Naive B cell (primary cell): ENCODE measurements around the gene DPPA5. TPM values are rescaled to one million over a fixed set of nuclear protein-coding genes. Genes with fewer than 3 reads are reported as not detected.

ENCODE experiments used
- ATAC-seq, 2 donors: fragments of 150-1000 bp; cut with Tn5 transposase; 2 replicates each; pipeline ENCODE4 v1.10.0; 2021; ENCODE audit warnings: low read depth in 2 of 2, mild to moderate bottlenecking in 2 of 2, moderate library complexity in 2 of 2
- DNase-seq: peaks from one replicate; pipeline ENCODE4 v3.0.0; 2022
- H3K27ac Mint-ChIP-seq, 6 donors: one replicate each; pipeline ENCODE4 v1.8.0; 2020 to 2022; ENCODE audit warnings: mild to moderate bottlenecking in 6 of 6, mixed read lengths in 6 of 6, moderate library complexity in 5 of 6, inconsistent platforms in 2 of 6
- H3K27me3 Mint-ChIP-seq, 3 donors: one replicate each; pipeline ENCODE4 v1.8.0; 2021 to 2022; ENCODE audit warnings: mixed read lengths in 3 of 3, mild to moderate bottlenecking in 1 of 3
- H3K36me3 Mint-ChIP-seq, 2 donors: one replicate each; pipeline ENCODE4 v1.8.0; 2020 to 2022; ENCODE audit warnings: mixed read lengths in 2 of 2, inconsistent platforms in 1 of 2, mild to moderate bottlenecking in 1 of 2
- H3K4me1 Mint-ChIP-seq, 3 donors: one replicate each; pipeline ENCODE4 v1.8.0; 2020 to 2022; ENCODE audit warnings: mixed read lengths in 3 of 3, inconsistent platforms in 1 of 3, mild to moderate bottlenecking in 1 of 3, moderate library complexity in 1 of 3
- H3K4me3 Mint-ChIP-seq, 8 donors: one replicate each; pipeline ENCODE4 v1.8.0; 2020 to 2022; ENCODE audit warnings: mild to moderate bottlenecking in 8 of 8, mixed read lengths in 8 of 8, moderate library complexity in 8 of 8, inconsistent platforms in 2 of 8
- H3K9me3 Mint-ChIP-seq, 7 donors: one replicate each; pipeline ENCODE4 v1.8.0; 2020 to 2022; ENCODE audit warnings: mixed read lengths in 7 of 7, mild to moderate bottlenecking in 5 of 7, inconsistent platforms in 2 of 7, moderate library complexity in 1 of 7
- polyA plus RNA-seq, 6 donors: library from polyadenylated mRNA; unstranded; fragments of 300-500 nt; fragmentation: Illumina TruSeq; gene quantifications; one replicate each; pipeline ENCODE4 v1.2.3, GENCODE V29; 2021; ENCODE audit warnings: low read depth in 6 of 6

DPPA5 gene
- polyA plus RNA-seq, 6 donors from 2014 or later = not detected

DNA sequence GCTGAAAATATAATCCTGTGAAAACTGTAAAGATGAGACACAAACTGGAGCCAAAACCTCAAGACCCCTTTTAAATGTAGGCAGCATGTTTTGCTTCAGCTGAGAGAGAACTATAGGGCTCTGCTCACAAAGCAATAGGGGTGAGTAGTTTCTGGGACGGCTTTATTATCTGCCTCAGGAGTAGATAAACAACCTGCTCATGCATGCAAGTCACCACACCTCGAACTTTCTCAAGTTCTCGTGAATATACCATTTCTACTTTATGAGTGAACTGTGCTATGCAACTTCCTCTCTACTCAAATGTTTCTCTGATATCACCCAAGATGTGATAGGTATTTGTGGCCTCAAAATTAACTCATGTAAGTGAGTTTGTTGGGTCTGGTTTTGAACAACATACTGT lies 23.1 kb upstream of the DPPA5 start:
- Mint-ChIP-seq H3K27me3 (no peaks in the 10 kb centered on the region), H3K27ac (no peak overlapping the region), H3K4me1 (peaks cover 0 to 9% (median 0%) of the 10 kb centered on the region in 3 donors), H3K9me3 (peaks cover 0 to 9% (median under 1%) of the 10 kb centered on the region in 7 donors), H3K4me3 (no peak overlapping the region), H3K36me3 (no peaks in the 10 kb centered on the region)
- ATAC-seq (no peak), DNase-seq (no peak)

GRCh38 chr6:73375216-73375615 lies 21.1 kb upstream of the DPPA5 start:
- Mint-ChIP-seq H3K27me3 (no peaks in the 10 kb centered on the region), H3K4me3 (no peak overlapping the region), H3K4me1 (peaks cover 0 to 9% (median 0%) of the 10 kb centered on the region in 3 donors), H3K36me3 (peaks cover 0 to 7% of the 10 kb centered on the region in 2 donors), H3K27ac (no peak overlapping the region), H3K9me3 (peaks cover 0 to 21% (median 7%) of the 10 kb centered on the region in 7 donors)
- ATAC-seq = no peak
- DNase-seq = no peak

- DNase-seq (no peak), ATAC-seq (no peak)
- Mint-ChIP-seq H3K4me3 (no peak overlapping the region), H3K36me3 (peaks cover 0 to 8% of the 10 kb centered on the region in 2 donors), H3K9me3 (peaks cover 0 to 30% (median 7%) of the 10 kb centered on the region in 7 donors), H3K27me3 (no peaks in the 10 kb centered on the region), H3K27ac (no peak overlapping the region), H3K4me1 (peaks cover 0 to 7% (median 0%) of the 10 kb centered on the region in 3 donors)
Measured at GRCh38 chr6:73372516-73372915, 18.4 kb upstream of the DPPA5 start.

DNA sequence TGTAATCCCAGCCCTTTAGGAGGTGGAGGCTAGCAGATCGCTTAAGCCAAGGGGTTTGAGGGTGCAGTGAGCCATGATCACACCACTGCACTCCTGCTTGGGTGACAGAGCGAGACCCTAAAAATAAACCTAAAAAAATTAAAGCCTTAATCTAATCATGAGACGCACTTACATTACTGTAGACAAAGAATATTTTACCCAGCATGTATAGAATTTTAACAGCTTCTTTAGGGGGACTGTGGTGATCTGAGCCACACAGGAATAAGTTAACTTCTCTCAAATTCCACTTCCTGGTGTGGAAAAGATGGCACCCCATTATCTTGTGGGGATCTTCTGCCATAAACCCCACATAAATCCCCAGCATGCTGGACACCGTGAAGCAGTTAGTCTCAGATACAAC lies 17.9 kb upstream of the DPPA5 start:
- Mint-ChIP-seq H3K27ac (no peak overlapping the region), H3K4me3 (peak overlapping the region in 1 of 8 donors; percentile 42), H3K4me1 (peaks cover 0 to 3% (median 0%) of the 10 kb centered on the region in 3 donors), H3K27me3 (no peaks in the 10 kb centered on the region), H3K9me3 (peaks cover 0 to 30% (median 7%) of the 10 kb centered on the region in 7 donors), H3K36me3 (peaks cover 0 to 8% of the 10 kb centered on the region in 2 donors)
- no peak for ATAC-seq
- DNase-seq = no peak

DNA sequence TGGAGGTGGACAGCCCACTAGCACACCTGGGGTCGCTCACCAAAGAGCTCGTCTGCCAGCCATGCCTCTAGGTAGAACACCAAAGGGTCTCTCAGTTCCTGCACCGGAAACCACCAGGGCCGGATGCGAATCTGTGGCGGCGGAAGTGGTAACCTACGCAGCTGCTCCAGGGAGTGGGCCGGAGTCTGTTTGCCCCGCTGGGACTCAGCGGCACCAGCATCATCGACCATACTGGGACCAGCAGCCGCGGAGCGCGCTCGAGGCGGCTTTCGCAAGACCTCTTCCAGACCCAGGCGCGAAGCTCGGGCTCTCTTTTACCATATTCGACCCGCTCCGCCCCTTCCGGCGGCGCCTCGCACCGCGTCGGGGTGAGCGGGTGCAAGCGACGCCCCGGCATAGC lies 15.5 kb upstream of the DPPA5 start, which contains the start of gene OOEP:
Gene OOEP, minus strand, starts transcription at position 335 of the 400 bp plus-strand sequence. Its CDS starts 105 bp downstream, at position 230.
- Mint-ChIP-seq H3K36me3 (peaks cover 0 to 8% of the 10 kb centered on the region in 2 donors), H3K4me3 (peak within 1 kb of the TSS in 1 of 8 donors; percentile 60), H3K27me3 (no peaks in the 10 kb centered on the region), H3K27ac (peak within 1 kb of the TSS in 1 of 6 donors; percentile 14), H3K4me1 (no peaks in the 10 kb centered on the region), H3K9me3 (peaks cover 0 to 30% (median 7%) of the 10 kb centered on the region in 7 donors)
- ATAC-seq (no peak), DNase-seq (no peak)

DNA sequence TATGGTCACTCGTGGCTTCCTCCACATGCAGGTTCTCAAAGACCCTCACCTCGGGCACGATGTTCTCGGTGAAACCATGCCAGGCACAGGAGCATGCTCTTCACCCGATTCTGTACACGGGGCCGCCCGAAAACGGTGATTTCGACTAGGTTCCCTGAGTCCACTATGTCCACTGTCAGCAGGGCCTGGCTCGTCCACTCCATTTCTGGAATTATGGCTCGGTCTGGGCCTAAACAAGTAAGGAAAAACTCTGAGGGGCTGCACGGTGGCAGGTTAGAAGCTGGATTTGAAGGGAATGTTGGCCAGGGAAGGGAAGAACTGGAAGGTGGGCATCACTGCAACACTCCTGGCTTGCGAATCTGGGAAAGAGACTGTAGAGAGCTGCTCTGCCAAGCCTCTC lies 15.1 kb upstream of the DPPA5 start:
- Mint-ChIP-seq H3K27me3 (no peaks in the 10 kb centered on the region), H3K27ac (no peak overlapping the region), H3K9me3 (peaks cover 0 to 30% (median 7%) of the 10 kb centered on the region in 7 donors), H3K4me1 (no peaks in the 10 kb centered on the region), H3K36me3 (peaks cover 0 to 8% of the 10 kb centered on the region in 2 donors), H3K4me3 (no peak overlapping the region)
- no peak for DNase-seq
- no peak for ATAC-seq

DNA sequence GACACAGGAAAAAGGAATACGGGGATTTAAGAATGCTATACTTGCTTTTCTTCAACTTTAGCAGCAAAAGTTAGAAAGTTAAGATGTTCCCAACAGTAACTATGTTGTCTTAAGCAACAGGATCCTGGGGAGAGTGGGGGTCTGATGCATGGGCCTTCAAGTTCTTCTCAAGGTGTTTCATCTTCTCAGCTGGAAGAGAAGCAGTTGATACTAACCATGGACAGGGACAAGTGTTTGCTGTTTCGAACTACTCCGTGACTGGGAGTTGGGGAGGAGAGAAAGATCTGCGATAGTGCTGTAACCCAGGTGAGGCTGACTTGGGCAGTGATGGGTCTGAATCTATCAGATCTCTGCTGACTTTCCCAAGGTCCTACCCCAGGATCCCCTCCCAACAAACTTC lies 14.6 kb upstream of the DPPA5 start:
- H3K27me3 Mint-ChIP-seq = no peaks in the 10 kb centered on the region

DNA sequence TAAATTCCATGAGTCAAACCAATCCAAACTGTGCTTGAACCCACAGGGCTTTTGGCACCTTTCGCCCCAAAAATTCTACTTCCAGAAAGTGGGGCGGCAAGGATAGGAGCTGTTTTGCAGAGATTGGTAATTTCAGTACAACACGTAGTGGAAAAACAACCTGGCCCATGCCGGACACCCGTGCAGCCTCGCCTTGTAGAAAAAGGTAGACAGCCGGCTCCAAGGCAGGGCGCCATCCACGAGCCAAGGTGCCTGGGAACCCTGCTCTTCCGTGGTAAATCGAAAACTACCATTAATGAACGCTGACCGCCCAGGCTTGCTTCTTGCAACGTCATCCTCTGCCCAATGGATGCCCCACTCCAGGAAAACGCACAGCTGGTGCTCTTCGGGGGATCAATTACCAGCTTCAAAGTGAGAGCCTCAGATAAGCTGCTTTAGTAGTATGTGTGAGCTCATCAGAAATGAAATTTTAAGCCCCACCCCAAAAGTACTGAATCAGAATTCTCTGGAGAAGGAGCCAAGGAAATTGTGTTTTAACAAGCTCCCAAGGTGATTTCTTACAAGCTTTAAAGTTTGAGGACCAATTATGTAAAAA lies 13.8 kb upstream of the DPPA5 start:
- no peaks in the 10 kb centered on the region for H3K27me3 Mint-ChIP-seq
- no peak overlapping the region for H3K27ac Mint-ChIP-seq
- no peak for ATAC-seq
- H3K36me3 Mint-ChIP-seq = peaks cover 0 to 8% of the 10 kb centered on the region in 2 donors
- H3K9me3 Mint-ChIP-seq = peaks cover 0 to 27% (median 7%) of the 10 kb centered on the region in 7 donors
- no peaks in the 10 kb centered on the region for H3K4me1 Mint-ChIP-seq
- no peak overlapping the region for H3K4me3 Mint-ChIP-seq
- DNase-seq = no peak

More for the DNA sequence above, 14.6 kb upstream of the DPPA5 start:
- Mint-ChIP-seq H3K4me1 (no peaks in the 10 kb centered on the region), H3K4me3 (no peak overlapping the region), H3K9me3 (peaks cover 0 to 30% (median 7%) of the 10 kb centered on the region in 7 donors), H3K27ac (no peak overlapping the region), H3K36me3 (peaks cover 0 to 8% of the 10 kb centered on the region in 2 donors)
- no peak for DNase-seq
- no peak for ATAC-seq

DNA sequence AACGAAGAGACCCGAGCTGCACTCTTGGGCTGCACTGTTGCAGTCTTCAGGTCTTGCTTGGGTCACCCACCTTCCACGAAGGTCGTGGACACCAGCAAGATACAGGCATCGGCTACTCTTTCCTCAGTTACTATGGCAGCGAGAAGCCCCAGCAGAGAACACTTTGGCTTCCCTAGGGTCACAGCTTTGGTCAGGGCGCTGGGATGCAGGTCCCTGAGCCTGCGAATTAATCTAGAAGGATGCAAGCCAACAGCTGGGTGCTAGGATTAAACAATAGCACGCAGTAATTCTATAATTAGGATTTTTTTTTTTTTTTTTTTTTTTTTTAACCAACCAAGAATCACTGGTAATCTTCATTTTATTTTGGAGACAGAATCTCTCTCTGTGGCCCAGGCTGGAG lies 10.5 kb upstream of the DPPA5 start:
- peaks cover 0 to 6% (median 0%) of the 10 kb centered on the region in 7 donors for H3K9me3 Mint-ChIP-seq
- no peak overlapping the region for H3K4me3 Mint-ChIP-seq
- H3K36me3 Mint-ChIP-seq = peaks cover 0 to under 1% of the 10 kb centered on the region in 2 donors
- DNase-seq = no peak
- peaks cover 0 to 6% (median 2%) of the 10 kb centered on the region in 3 donors for H3K27me3 Mint-ChIP-seq
- no peak for ATAC-seq
- H3K27ac Mint-ChIP-seq = no peak overlapping the region
- no peaks in the 10 kb centered on the region for H3K4me1 Mint-ChIP-seq

GRCh38 chr6:73364121-73364520 lies 10.0 kb upstream of the DPPA5 start:
- peaks cover 0 to 6% (median 0%) of the 10 kb centered on the region in 7 donors for H3K9me3 Mint-ChIP-seq
- no peak for ATAC-seq
- no peak overlapping the region for H3K4me3 Mint-ChIP-seq
- no peak for DNase-seq
- no peak overlapping the region for H3K27ac Mint-ChIP-seq
- peaks cover 0 to 10% (median 6%) of the 10 kb centered on the region in 3 donors for H3K27me3 Mint-ChIP-seq
- H3K36me3 Mint-ChIP-seq = peaks cover 0 to 4% of the 10 kb centered on the region in 2 donors
- H3K4me1 Mint-ChIP-seq = no peaks in the 10 kb centered on the region

DNA sequence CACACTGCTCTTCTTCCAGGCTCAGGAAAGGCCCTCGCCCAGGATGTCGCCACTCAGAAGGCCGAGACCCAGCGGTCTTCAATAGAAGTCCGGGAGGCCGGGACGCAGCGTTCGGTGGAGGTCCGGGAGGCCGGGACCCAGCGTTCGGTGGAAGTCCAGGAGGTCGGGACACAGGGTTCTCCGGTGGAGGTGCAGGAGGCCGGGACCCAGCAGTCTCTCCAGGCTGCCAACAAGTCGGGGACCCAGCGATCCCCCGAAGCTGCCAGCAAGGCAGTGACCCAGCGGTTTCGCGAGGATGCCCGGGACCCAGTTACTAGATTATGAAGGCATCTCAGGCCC lies 9.4 kb upstream of the DPPA5 start:
- peaks cover 0 to 4% of the 10 kb centered on the region in 2 donors for H3K36me3 Mint-ChIP-seq
- no peak for ATAC-seq

GRCh38 chr6:73362869-73363536 lies 8.9 kb upstream of the DPPA5 start:
- peaks cover 0 to 15% (median 8%) of the 10 kb centered on the region in 3 donors for H3K27me3 Mint-ChIP-seq
- no peak overlapping the region for H3K4me3 Mint-ChIP-seq
- ATAC-seq = no peak
- no peak for DNase-seq
- H3K9me3 Mint-ChIP-seq = peaks cover 0 to 1% (median 0%) of the 10 kb centered on the region in 7 donors
- H3K4me1 Mint-ChIP-seq = no peaks in the 10 kb centered on the region
- peaks cover 0 to 4% of the 10 kb centered on the region in 2 donors for H3K36me3 Mint-ChIP-seq
- no peak overlapping the region for H3K27ac Mint-ChIP-seq

More for the DNA sequence above, 9.4 kb upstream of the DPPA5 start:
- Mint-ChIP-seq H3K9me3 (peaks cover 0 to 6% (median 0%) of the 10 kb centered on the region in 7 donors), H3K4me3 (no peak overlapping the region), H3K27me3 (peaks cover 0 to 10% (median 8%) of the 10 kb centered on the region in 3 donors), H3K4me1 (no peaks in the 10 kb centered on the region), H3K27ac (no peak overlapping the region)
- no peak for DNase-seq

DNA sequence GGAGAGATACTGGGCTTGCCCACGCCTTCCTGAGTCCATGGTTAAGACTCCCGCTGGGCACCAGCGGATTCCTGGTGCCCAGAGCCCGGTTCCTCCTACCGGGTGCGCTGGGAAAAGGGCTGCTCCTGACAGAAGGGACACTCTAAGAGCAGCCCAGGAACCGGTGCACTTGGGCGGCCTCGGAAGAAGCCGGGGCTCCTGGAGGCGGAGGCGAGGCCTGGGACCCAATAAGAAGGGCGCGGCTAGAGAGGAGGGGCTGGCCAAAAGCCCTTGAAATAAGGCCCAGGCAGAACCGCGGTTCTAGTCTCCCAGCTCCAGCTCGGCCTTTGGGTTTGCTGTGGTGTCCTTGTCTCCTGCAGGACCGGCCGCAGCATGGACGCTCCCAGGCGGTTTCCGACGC lies 8.3 kb upstream of the DPPA5 start, which contains the start of gene KHDC3L:
Gene KHDC3L, plus strand, starts transcription at position 301 of the 400 bp plus-strand sequence. Its CDS starts 72 bp downstream, at position 373.
- peaks cover 0 to 4% of the 10 kb centered on the region in 2 donors for H3K36me3 Mint-ChIP-seq
- H3K9me3 Mint-ChIP-seq = no peaks in the 10 kb centered on the region
- H3K27me3 Mint-ChIP-seq = peaks cover 0 to 21% (median 8%) of the 10 kb centered on the region in 3 donors
- H3K4me3 Mint-ChIP-seq = no peak within 1 kb of the TSS
- no peaks in the 10 kb centered on the region for H3K4me1 Mint-ChIP-seq
- H3K27ac Mint-ChIP-seq = peak within 1 kb of the TSS in 1 of 6 donors; percentile 14
- ATAC-seq (no peak), DNase-seq (no peak)

- Mint-ChIP-seq H3K9me3 (no peaks in the 10 kb centered on the region), H3K4me1 (no peaks in the 10 kb centered on the region), H3K27me3 (peaks cover 18 to 50% (median 49%) of the 10 kb centered on the region in 3 donors), H3K36me3 (no peaks in the 10 kb centered on the region), H3K4me3 (no peak overlapping the region), H3K27ac (no peak overlapping the region)
- ATAC-seq (no peak), DNase-seq (no peak)
Measured at GRCh38 chr6:73349311-73349710, 4.8 kb downstream of the DPPA5 start.
